WTC11 (cell line): ENCODE data around the gene CDH18. TPM values are rescaled to one million over a fixed set of nuclear protein-coding genes. Genes with fewer than 3 reads are reported as not detected.

Experiments
- ATAC-seq: fragments of 200-7000 bp; cut with Tn5 transposase; 2 replicates; pipeline ENCODE4 v1.10.0; 2021; ENCODE audit warnings: mild to moderate bottlenecking, moderate library complexity
- CTCF ChIA-PET: fragments of 300-600 bp; sonication (Branson Sonifier 250); formaldehyde crosslinking; loops from one replicate; lab custom pipeline; 2021; ENCODE audit warnings: antibody characterized with exemption; lab: Charles Lee
- POLR2A ChIA-PET: fragments of 350-600 bp; sonication (Branson Sonifier 250); formaldehyde crosslinking; loops from one replicate; lab custom pipeline; 2021; ENCODE audit warnings: antibody characterized with exemption; lab: Charles Lee
- DNase-seq: peaks from one replicate; pipeline ENCODE4 v3.0.0; 2021; ENCODE audit warnings: low spot score
- H3K27ac Mint-ChIP-seq: 2 replicates; pipeline ENCODE4 v1.8.0; 2021; ENCODE audit warnings: mixed read lengths
- H3K27me3 Mint-ChIP-seq: 2 replicates; pipeline ENCODE4 v1.8.0; 2021; ENCODE audit warnings: low read depth, mild to moderate bottlenecking, moderate library complexity, mixed read lengths
- H3K36me3 Mint-ChIP-seq: 2 replicates; pipeline ENCODE4 v1.8.0; 2021; ENCODE audit warnings: mixed read lengths
- H3K4me1 Mint-ChIP-seq: 2 replicates; pipeline ENCODE4 v1.8.0; 2022; ENCODE audit warnings: mixed read lengths
- H3K4me3 Mint-ChIP-seq: 2 replicates; pipeline ENCODE4 v1.8.0; 2021; ENCODE audit warnings: mild to moderate bottlenecking, moderate library complexity, mixed read lengths
- H3K9me3 Mint-ChIP-seq: 2 replicates; pipeline ENCODE4 v1.8.0; 2021; ENCODE audit warnings: mixed read lengths
- ESRRA ChIP-seq: sonication (generic); formaldehyde crosslinking; IDR thresholded peaks from 2 replicates; pipeline ENCODE4 v1.8.1; 2022; ENCODE audit warnings: mild to moderate bottlenecking, missing genetic modification reagents, borderline replicate concordance
- JAZF1 ChIP-seq: fragments of 250-450 bp; sonication (Bioruptor Pico); IDR thresholded peaks from 2 replicates; pipeline ENCODE4 v1.9.0; 2021; ENCODE audit warnings: moderate library complexity, mild to moderate bottlenecking, inconsistent platforms
- MYBL2 ChIP-seq: sonication (generic); formaldehyde crosslinking; IDR thresholded peaks from 2 replicates; pipeline ENCODE4 v1.8.1; 2023; ENCODE audit warnings: mild to moderate bottlenecking, moderate library complexity, missing genetic modification reagents
- NFYB ChIP-seq: sonication (generic); formaldehyde crosslinking; conservative IDR thresholded peaks from 2 replicates; pipeline ENCODE4 v1.8.0; 2022; ENCODE audit warnings: low read depth, missing genetic modification reagents
- NR1H2 ChIP-seq: sonication (generic); formaldehyde crosslinking; IDR thresholded peaks from 2 replicates; pipeline ENCODE4 v1.9.0; 2021; ENCODE audit warnings: mild to moderate bottlenecking, moderate library complexity, missing genetic modification reagents
- NR2C2 ChIP-seq: sonication (generic); formaldehyde crosslinking; IDR thresholded peaks from 2 replicates; pipeline ENCODE4 v1.8.0; 2022; ENCODE audit warnings: mild to moderate bottlenecking, missing genetic modification reagents
- SP1 ChIP-seq: sonication (generic); formaldehyde crosslinking; conservative IDR thresholded peaks from 2 replicates; pipeline ENCODE4 v1.8.1; 2022; ENCODE audit warnings: missing genetic modification reagents
- TEAD4 ChIP-seq: sonication (generic); formaldehyde crosslinking; IDR thresholded peaks from 2 replicates; pipeline ENCODE4 v1.8.0; 2022; ENCODE audit warnings: mild to moderate bottlenecking, missing genetic modification reagents
- ZNF219 ChIP-seq: sonication (generic); formaldehyde crosslinking; IDR thresholded peaks from 2 replicates; pipeline ENCODE4 v1.8.0; 2023; ENCODE audit warnings: missing genetic modification reagents, mild to moderate bottlenecking, borderline replicate concordance
- ZNF232 ChIP-seq: sonication (generic); formaldehyde crosslinking; IDR thresholded peaks from 2 replicates; pipeline ENCODE4 v1.8.0; 2022; ENCODE audit warnings: mild to moderate bottlenecking, missing genetic modification reagents
- ZNF263 ChIP-seq: sonication (generic); formaldehyde crosslinking; IDR thresholded peaks from 2 replicates; pipeline ENCODE4 v1.8.1; 2022; ENCODE audit warnings: low read depth, mild to moderate bottlenecking, moderate library complexity, missing genetic modification reagents
- total RNA-seq: library from RNA; stranded (reverse); gene quantifications from 3 replicates; pipeline ENCODE4 v1.2.3, GENCODE V29; 2021
- TF ChIP-seq, protein P1 (sequence below): sonication (generic); formaldehyde crosslinking; IDR thresholded peaks from 2 replicates; pipeline ENCODE4 v1.8.0; 2022; ENCODE audit warnings: mild to moderate bottlenecking, missing genetic modification reagents
- TF ChIP-seq, protein P2 (sequence below): sonication (generic); formaldehyde crosslinking; IDR thresholded peaks from 2 replicates; pipeline ENCODE4 v1.8.1; 2022; ENCODE audit warnings: low read depth, mild to moderate bottlenecking, moderate library complexity, missing genetic modification reagents, borderline replicate concordance
- TF ChIP-seq, protein P3 (sequence below): sonication (generic); formaldehyde crosslinking; IDR thresholded peaks from 2 replicates; pipeline ENCODE4 v1.8.1; 2022; ENCODE audit warnings: mild to moderate bottlenecking, missing genetic modification reagents, moderate library complexity, borderline replicate concordance
- TF ChIP-seq, protein P4 (sequence below): fragments of 250-450 bp; sonication (Bioruptor Pico); conservative IDR thresholded peaks from 2 replicates; pipeline ENCODE4 v1.9.0; 2021; ENCODE audit warnings: mild to moderate bottlenecking
- TF ChIP-seq, protein P5 (sequence below): fragments of 250-450 bp; sonication (Bioruptor Pico); IDR thresholded peaks from 2 replicates; pipeline ENCODE4 v1.9.0; 2021; ENCODE audit warnings: mild to moderate bottlenecking
- TF ChIP-seq, protein P6 (sequence below): sonication (generic); formaldehyde crosslinking; IDR thresholded peaks from 2 replicates; pipeline ENCODE4 v1.8.1; 2023; ENCODE audit warnings: mild to moderate bottlenecking, missing genetic modification reagents, moderate library complexity
- TF ChIP-seq, protein P7 (sequence below): sonication (generic); formaldehyde crosslinking; IDR thresholded peaks from 2 replicates; pipeline ENCODE4 v1.8.1; 2023; ENCODE audit warnings: mild to moderate bottlenecking, missing genetic modification reagents, moderate library complexity
- TF ChIP-seq, protein P8 (sequence below): fragments of 200-600 bp; IDR thresholded peaks from 2 replicates; pipeline ENCODE4 v1.8.0; 2022; ENCODE audit warnings: antibody characterized with exemption
- TF ChIP-seq, protein P9 (sequence below): fragments of 250-450 bp; sonication (Bioruptor Pico); IDR thresholded peaks from 2 replicates; pipeline ENCODE4 v1.9.0; 2021; ENCODE audit warnings: moderate library complexity, mild to moderate bottlenecking, inconsistent platforms, borderline replicate concordance

CDH18 gene
- total RNA-seq, 1 experiment from 2014 or later, result 0.24 TPM

DNA sequence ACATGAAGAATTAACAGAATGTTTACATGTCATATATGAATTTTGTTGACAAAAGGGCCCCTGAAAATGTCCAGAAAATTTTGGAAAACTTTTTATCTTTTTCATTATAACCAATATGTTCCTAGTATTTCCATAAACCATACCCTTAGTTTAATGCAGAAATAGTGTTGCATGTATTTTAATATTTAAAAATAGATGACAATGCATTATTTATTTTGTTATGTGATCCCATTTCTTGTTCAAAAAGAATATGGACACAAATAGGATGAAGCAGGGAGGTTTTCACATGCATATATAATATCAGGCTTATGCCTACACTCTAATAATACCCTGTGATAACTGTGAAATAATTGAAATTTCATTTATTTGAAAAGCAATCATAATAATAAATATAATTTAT, 500.5 kb downstream of the CDH18 start (continued):
- TF ChIP-seq, protein P1, sequence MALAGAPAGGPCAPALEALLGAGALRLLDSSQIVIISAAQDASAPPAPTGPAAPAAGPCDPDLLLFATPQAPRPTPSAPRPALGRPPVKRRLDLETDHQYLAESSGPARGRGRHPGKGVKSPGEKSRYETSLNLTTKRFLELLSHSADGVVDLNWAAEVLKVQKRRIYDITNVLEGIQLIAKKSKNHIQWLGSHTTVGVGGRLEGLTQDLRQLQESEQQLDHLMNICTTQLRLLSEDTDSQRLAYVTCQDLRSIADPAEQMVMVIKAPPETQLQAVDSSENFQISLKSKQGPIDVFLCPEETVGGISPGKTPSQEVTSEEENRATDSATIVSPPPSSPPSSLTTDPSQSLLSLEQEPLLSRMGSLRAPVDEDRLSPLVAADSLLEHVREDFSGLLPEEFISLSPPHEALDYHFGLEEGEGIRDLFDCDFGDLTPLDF (CRISPR knock-in tag), result no peak
- no peak for TF ChIP-seq NR2C2 (CRISPR knock-in tag)

DNA sequence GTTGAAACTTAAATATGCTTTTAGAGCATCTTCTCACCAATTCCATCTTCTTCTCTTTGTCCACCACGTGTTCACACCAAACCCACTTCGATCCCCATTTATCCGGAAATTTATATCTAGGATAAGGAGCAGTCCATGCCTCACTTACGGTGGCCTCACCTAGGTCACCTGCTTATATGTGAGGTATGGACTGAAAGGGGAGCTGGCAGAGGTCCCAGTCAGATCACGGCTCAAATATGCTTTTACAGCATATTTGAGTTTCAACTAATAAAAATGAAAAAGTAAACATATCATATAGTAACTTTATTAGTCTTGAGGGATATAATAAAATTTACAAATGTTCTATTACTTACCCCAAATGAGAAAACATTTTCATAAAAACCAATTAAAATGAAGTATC, 508.4 kb downstream of the CDH18 start:
- Mint-ChIP-seq H3K36me3 (no peaks in the 10 kb centered on the region), H3K27ac (no peak overlapping the region), H3K9me3 (peaks cover 5% of the 10 kb centered on the region), H3K27me3 (no peaks in the 10 kb centered on the region), H3K4me3 (no peak overlapping the region), H3K4me1 (no peaks in the 10 kb centered on the region)
- ATAC-seq (no peak), DNase-seq (no peak)
- ChIA-PET CTCF (no interaction called here), POLR2A (no interaction called here)
- TF ChIP-seq, protein P2, sequence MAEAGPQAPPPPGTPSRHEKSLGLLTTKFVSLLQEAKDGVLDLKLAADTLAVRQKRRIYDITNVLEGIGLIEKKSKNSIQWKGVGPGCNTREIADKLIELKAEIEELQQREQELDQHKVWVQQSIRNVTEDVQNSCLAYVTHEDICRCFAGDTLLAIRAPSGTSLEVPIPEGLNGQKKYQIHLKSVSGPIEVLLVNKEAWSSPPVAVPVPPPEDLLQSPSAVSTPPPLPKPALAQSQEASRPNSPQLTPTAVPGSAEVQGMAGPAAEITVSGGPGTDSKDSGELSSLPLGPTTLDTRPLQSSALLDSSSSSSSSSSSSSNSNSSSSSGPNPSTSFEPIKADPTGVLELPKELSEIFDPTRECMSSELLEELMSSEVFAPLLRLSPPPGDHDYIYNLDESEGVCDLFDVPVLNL (CRISPR knock-in tag), result no peak
- TF ChIP-seq, protein P3, sequence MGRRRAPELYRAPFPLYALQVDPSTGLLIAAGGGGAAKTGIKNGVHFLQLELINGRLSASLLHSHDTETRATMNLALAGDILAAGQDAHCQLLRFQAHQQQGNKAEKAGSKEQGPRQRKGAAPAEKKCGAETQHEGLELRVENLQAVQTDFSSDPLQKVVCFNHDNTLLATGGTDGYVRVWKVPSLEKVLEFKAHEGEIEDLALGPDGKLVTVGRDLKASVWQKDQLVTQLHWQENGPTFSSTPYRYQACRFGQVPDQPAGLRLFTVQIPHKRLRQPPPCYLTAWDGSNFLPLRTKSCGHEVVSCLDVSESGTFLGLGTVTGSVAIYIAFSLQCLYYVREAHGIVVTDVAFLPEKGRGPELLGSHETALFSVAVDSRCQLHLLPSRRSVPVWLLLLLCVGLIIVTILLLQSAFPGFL (CRISPR knock-in tag), result no peak
- TF ChIP-seq, protein P4, sequence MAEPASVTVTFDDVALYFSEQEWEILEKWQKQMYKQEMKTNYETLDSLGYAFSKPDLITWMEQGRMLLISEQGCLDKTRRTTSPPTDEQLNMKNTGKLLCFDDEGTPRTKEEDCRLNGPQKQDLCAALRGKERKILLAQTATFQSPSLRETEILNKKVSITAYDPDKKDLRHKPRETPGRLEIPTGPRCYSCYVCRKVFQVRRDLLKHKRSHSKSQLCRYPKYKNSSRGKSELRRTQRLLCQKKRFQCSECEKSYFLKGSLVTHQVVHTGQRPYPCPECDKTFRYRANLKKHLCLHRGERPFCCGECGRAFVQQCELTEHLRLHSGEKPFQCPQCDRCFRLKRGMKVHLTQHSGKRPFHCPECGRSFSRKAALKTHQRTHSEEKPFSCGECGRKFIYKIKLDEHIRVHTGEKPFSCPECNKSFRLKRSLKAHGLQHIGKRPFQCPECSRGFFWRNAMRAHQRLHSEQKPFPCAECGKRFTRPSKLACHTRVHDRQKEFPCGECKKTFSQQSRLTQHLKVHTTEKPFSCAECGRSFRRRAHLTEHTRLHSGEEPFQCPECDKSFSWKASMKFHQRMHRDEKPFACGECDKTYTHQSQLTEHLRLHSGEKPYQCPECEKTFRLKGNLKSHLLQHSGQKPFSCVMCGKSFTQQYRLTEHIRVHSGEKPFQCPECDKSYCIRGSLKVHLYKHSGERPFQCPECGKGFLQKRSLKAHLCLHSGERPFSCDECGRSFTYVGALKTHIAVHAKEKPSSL, result no peak
- TF ChIP-seq ZNF263 (CRISPR knock-in tag) (no peak), ZNF219 (CRISPR knock-in tag) (no peak), ZNF232 (CRISPR knock-in tag) (no peak), NFYB (CRISPR knock-in tag) (no peak), NR1H2 (CRISPR knock-in tag) (no peak), MYBL2 (no peak), JAZF1 (CRISPR knock-in tag) (no peak), ESRRA (CRISPR knock-in tag) (no peak), TEAD4 (no peak), SP1 (CRISPR knock-in tag) (no peak)
- TF ChIP-seq, protein P1 (CRISPR knock-in tag), result no peak
- TF ChIP-seq, protein P5, sequence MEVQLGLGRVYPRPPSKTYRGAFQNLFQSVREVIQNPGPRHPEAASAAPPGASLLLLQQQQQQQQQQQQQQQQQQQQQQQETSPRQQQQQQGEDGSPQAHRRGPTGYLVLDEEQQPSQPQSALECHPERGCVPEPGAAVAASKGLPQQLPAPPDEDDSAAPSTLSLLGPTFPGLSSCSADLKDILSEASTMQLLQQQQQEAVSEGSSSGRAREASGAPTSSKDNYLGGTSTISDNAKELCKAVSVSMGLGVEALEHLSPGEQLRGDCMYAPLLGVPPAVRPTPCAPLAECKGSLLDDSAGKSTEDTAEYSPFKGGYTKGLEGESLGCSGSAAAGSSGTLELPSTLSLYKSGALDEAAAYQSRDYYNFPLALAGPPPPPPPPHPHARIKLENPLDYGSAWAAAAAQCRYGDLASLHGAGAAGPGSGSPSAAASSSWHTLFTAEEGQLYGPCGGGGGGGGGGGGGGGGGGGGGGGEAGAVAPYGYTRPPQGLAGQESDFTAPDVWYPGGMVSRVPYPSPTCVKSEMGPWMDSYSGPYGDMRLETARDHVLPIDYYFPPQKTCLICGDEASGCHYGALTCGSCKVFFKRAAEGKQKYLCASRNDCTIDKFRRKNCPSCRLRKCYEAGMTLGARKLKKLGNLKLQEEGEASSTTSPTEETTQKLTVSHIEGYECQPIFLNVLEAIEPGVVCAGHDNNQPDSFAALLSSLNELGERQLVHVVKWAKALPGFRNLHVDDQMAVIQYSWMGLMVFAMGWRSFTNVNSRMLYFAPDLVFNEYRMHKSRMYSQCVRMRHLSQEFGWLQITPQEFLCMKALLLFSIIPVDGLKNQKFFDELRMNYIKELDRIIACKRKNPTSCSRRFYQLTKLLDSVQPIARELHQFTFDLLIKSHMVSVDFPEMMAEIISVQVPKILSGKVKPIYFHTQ (CRISPR knock-in tag), result no peak
- TF ChIP-seq, protein P6, sequence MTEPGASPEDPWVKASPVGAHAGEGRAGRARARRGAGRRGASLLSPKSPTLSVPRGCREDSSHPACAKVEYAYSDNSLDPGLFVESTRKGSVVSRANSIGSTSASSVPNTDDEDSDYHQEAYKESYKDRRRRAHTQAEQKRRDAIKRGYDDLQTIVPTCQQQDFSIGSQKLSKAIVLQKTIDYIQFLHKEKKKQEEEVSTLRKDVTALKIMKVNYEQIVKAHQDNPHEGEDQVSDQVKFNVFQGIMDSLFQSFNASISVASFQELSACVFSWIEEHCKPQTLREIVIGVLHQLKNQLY (CRISPR knock-in tag), result no peak
- TF ChIP-seq, protein P7, sequence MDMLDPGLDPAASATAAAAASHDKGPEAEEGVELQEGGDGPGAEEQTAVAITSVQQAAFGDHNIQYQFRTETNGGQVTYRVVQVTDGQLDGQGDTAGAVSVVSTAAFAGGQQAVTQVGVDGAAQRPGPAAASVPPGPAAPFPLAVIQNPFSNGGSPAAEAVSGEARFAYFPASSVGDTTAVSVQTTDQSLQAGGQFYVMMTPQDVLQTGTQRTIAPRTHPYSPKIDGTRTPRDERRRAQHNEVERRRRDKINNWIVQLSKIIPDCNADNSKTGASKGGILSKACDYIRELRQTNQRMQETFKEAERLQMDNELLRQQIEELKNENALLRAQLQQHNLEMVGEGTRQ (CRISPR knock-in tag), result no peak
- TF ChIP-seq, protein P8, sequence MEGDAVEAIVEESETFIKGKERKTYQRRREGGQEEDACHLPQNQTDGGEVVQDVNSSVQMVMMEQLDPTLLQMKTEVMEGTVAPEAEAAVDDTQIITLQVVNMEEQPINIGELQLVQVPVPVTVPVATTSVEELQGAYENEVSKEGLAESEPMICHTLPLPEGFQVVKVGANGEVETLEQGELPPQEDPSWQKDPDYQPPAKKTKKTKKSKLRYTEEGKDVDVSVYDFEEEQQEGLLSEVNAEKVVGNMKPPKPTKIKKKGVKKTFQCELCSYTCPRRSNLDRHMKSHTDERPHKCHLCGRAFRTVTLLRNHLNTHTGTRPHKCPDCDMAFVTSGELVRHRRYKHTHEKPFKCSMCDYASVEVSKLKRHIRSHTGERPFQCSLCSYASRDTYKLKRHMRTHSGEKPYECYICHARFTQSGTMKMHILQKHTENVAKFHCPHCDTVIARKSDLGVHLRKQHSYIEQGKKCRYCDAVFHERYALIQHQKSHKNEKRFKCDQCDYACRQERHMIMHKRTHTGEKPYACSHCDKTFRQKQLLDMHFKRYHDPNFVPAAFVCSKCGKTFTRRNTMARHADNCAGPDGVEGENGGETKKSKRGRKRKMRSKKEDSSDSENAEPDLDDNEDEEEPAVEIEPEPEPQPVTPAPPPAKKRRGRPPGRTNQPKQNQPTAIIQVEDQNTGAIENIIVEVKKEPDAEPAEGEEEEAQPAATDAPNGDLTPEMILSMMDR, result no peak
- TF ChIP-seq, protein P9, sequence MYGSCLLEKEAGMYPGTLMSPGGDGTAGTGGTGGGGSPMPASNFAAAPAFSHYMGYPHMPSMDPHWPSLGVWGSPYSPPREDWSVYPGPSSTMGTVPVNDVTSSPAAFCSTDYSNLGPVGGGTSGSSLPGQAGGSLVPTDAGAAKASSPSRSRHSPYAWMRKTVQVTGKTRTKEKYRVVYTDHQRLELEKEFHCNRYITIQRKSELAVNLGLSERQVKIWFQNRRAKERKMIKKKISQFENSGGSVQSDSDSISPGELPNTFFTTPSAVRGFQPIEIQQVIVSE (CRISPR knock-in tag), result no peak
